HG02642 (cell line): ENCODE results near the gene LRMDA.
"Not testable (repeated sequence)": the region's sequence is repeated elsewhere in the genome, so short reads cannot be mapped to it uniquely, and the experiment has no call there.

Experiments used
- ATAC-seq: cut with Tn5 transposase; IDR thresholded peaks from one replicate; pipeline ENCODE4 v1.9.1; 2021; ENCODE audit warnings: mild to moderate bottlenecking; ENCODE audit not compliant: unreplicated experiment, poor library complexity

LRMDA gene

DNA sequence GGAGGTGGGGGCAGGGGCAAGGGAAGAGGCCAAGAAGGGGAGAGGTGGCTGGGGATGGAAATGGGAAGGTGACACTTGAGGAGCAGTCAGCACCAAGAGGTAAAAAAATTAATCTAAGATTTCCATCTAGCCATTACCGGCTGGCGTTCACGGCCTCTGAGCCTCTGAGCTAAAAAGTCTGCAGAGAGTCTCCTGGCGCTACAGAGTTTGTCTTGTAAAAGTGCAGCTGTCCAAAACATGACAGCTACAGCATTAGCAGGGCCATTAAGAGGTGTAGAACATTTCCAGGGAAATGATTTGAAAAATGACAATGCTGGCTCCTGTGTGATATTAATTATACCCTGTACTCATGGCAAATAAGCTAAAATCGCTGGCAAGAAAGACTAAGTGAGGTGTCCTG is 167.6 kb downstream of the LRMDA start:
- ATAC-seq = no peak

- no peak for ATAC-seq
Observed at GRCh38 chr10:75599875-75600648, 168.6 kb downstream of the LRMDA start.

GRCh38 chr10:75600833-75601232 is 169.4 kb downstream of the LRMDA start:
- ATAC-seq = no peak

GRCh38 chr10:75602341-75602740 is 170.9 kb downstream of the LRMDA start:
- ATAC-seq = no peak

- ATAC-seq = no peak
Observed at GRCh38 chr10:75605096-75605495, 173.7 kb downstream of the LRMDA start.

DNA sequence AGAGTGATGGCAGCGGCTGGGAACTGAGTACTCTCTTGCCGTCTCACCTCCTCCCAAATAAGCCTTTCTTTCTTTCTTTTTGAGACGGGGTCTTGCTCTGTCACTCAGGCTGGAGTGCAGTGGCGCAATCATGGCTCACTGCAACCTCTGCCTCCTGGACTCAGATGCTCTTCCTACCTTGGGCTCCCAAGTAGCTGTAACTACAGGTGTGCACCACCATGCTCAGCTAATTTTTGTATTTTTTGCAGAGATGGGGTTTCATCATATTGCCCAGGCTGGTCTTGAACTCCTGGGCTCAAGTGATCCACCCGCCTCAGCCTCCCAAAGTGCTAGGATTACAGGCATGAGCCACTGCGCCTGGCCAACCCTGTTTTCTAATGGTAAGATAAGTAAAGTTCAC is 174.4 kb downstream of the LRMDA start:
- not testable (repeated sequence) for ATAC-seq

DNA sequence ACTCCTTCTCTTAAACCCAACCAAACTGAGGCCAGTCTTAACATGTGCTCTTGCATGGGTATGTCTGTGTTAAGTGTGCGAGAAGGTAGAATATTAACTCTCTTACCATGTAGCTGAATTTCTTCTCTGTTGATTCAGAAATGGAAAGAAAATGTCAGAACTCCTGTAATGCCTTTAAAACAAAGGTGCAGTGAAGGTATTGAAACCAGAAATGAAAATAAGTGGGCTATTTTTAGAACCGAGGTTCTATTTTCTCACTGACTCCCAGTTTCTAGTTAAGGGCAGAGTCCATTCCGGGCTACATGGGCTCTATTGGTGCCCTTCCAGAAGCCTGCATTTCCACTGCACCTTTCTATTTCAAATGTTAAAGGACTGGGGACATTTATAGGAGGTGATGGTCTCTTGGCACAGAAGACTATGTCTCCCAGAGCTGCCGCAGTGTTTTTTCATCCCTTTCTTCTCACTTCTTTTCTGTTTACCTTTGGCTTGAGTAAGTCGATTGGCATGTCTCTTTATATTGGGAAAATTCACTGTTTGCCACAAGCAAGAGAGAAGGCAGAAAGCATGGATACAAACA is 174.9 kb downstream of the LRMDA start:
- ATAC-seq = peak; percentile 63

GRCh38 chr10:75607576-75607975 is 176.2 kb downstream of the LRMDA start:
- ATAC-seq = no peak

- ATAC-seq = no peak
Observed at GRCh38 chr10:75610183-75610582, 178.8 kb downstream of the LRMDA start.

DNA sequence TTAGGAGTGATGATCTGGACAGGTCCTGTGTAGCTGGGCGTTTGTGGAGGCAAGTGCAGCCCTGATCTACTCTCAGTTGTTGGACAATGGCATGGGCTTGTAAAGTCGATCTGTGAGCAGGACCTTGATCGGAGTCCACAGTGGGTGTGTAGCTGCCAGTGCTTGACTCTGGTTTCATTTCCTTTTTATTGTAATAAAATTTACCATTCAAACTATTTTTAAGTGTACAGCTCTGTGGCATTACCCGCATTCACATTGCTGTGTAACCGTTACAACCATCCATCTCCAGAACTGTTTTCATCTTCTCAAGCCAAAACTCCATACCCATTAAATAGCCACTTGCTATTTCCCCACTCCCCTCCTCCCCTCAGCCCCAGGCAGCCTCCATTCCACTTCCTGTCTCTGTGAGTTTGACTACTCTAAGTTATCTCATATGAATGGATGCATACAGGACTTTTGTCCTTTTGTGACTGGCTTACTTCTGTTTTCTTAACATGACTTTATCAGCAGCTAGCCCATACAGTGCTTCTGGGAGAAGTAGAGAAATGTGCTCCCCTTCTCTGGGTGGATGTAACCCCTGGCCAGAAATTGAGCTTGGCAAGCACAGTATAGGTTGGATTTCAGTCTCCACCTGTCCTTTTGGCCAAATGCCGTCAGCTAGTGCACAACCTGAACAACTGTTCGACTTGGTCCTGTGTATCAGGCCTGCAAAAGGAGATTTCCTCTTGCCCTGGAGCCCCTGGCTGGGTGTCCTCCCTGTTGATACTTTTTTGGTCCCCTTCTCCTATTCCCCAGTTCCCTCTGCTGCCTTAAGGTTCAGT is 180.0 kb downstream of the LRMDA start:
- ATAC-seq = peak; percentile 38

DNA sequence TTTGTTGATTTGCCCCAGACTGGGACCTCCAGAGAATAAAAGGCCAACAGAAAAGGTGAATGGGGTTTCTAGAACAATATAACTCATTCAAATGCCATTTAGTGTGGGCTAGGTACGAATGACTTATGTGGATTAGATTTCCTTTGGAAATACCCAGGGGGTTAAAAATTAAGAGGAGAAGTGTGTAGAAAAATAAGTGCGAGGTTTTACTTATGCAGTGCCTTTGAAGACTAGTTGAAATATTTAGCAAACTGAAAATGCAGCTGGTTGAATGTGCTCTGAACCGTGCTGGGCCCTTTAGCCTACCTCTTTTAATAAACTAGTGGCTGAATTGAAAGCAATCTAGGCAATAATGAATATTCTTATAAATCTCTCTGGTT is 180.6 kb downstream of the LRMDA start:
- ATAC-seq = peak; percentile 21

DNA sequence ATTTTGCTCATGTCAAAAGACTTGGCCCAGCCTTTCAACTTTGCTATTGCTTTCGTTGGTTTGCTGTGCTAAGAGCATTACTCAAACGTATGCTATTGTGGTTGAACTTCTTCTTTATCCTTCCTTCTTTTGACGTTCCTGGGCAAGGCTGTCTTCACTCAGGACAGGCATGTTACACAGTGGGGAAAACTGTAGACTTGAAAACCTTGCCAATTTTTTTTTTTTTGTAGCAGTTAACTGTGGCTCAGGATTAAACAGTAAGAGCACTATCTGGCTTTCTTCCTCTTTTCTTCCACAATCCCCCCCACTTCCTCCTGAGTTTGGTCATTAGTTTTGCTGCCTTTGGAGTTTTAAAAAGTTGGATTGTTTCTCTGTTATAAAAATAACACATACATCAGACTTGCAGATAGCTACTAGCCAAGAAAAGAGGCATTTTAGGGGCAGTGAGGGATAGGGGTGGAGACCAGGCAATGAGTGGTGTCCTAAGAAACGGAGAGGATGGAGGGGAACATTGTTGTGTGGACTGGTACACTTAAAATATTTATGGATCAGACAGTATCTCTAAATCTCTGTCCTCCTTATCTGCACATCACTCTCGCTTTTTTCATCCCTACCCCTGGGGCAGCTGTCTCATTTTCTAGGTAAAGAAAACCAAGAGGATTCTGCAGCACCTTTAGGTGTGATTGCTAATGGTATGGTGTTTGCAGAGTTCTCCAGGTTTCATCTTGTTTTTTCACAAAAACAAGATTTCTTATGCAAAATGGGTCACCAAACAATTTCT is 181.7 kb downstream of the LRMDA start:
- peak; percentile 40 for ATAC-seq

DNA sequence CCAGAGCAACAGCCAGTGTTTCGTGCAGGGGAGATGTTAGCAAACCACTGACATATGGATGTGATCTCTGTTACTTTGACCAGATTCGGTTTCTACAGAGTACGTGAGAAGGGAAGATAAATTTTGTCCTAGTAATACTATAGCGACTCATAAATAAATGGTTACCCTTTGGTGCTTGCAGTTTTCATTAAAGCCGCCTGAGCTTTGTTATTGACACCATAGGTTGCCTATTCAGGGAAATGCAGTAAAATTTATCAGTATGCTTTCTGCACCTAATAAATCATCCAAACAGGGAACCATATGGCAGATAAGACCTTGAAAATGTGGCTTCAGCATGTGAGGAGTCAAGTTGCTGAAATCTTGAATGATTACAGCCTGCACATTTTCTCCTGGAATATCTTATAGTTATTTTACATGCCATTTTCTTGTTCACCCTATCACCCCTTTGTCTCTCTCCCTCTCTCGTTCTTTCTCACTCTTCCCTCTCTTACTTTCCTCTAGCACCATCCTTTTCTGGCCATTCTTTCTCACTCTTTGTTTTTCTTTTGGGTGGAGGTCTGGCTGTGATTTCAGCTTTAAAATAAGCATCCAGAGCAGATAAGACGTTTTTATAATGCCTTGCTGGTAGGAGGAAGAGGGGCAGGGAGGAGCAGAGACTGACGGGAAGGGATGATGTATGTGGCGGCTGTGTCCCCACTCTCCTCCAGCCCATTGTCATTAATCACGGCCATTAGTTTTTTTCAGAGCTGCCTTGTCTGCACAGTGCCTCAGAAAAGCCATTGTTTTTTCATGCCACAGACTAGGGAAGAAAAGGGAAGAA is 182.5 kb downstream of the LRMDA start:
- peak; percentile 37 for ATAC-seq

GRCh38 chr10:75616076-75616475 is 184.7 kb downstream of the LRMDA start:
- no peak for ATAC-seq

DNA sequence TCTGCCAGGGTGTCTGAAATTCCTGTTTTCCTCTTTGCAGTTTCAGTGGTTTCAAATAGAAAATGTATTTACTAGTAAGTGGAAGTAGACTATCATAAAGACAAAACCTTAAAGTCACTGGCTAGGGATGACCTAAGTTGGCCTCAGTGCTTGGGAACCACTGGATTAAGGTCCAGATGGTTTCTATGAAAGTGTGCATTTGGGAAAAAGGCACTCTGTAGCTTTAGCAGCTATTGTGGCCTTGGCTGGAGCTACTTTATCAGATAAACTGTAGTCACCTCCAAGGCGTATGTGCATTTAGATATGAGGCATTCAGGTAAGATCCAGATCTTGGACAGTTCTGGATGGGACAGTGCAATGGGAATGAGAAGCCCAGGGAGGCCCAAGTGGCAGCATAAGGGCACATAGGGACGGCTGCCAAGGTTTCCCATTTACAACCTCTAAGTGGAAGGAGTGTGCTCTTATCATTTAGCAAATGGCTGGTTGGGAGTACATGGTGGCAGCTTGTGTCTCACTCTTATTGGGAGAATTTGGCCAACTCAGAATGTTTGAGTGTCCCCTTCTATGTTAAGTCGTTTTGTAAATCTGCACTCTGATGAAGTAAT is 185.6 kb downstream of the LRMDA start:
- ATAC-seq = no peak

- no peak for ATAC-seq
Observed at GRCh38 chr10:75617485-75618155, 186.2 kb downstream of the LRMDA start.

GRCh38 chr10:75619635-75620034 is 188.2 kb downstream of the LRMDA start:
- no peak for ATAC-seq

DNA sequence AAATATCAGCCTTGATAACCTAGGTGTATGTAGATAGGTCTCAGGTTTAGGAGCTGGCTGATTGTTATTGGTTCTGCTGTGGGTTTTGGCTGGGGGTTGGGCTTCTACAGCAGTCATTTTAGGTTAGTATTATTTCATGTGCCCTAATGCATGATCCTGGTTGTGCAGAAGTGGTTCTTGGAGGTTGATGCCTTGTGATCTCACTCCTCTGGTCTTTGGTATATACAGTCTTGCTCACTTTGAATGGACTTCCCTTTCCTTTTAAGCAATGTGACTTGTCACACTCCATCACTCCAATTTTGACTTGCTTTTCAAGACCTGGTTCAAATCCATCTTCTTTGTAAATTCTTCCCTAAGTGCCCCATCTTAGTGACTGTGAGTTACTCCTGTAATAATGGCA is 188.9 kb downstream of the LRMDA start:
- ATAC-seq = no peak

DNA sequence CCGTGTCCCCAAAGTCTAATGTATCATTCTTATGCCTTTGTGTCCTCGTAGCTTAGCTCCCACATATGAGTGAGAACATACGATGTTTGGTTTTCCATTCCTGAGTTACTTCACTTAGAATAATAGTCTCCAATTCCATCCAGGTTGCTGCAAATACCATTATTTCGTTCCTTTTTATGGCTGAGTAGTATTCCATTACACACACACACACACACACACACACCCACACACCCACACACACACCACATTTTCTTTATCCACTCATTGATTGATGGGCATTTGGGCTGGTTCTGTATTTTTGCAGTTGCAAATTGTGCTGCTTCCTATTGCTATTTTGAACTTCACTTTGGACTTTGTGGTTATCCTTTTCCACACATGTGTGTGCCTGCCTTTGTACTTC is 189.6 kb downstream of the LRMDA start:
- ATAC-seq = not testable (repeated sequence)
